ENCODE data around the gene KRTAP10-1. TPM values are rescaled to one million over a fixed set of nuclear protein-coding genes. Genes with fewer than 3 reads are reported as not detected.
A peak's percentile ranks its signal among the peaks of the same experiment; 100 is the strongest.
"Not testable (repeated sequence)": the region's sequence is repeated elsewhere in the genome, so short reads cannot be mapped to it uniquely, and the experiment has no call there.

The KRTAP10-1 gene
- total RNA-seq, 6 donors from 2014 or later = not detected

DNA sequence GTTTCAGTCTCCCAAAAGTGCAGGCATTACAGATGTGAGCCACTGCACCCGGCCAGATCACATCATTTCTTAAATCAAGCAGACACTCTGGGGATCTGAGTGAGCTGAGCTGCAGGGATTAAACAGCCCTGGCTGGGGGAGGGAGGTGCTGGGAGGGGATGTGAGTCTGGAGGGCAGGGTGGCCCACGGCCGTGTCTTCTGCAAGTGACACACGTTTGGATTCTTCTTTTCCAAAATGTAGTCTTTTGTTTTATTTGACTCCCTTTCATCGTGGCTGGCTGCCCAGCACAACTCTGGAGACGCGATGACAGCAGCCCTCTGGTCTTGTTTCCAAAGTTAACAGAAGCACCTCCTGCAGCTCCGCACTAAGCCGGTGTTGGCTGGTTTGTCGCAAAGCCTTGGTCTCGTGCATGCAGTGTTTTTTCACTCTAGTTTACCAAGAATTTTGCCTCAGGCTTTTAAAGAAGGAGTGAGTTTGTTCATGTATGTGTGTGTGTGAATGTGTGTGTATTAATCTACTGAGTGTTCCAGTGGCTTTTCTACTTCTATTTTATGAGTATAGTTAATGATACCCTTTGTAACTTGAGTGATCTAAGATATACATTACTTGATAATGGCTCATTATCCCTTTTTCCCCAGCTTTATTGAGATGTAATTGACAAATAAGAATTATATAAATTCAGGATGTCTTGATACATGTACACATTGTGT lies 43.2 kb upstream of the KRTAP10-1 start:
- 21 to 24% methylated on average over 11 of the region's 11 CpGs for WGBS, 2 donors
- H3K27ac ChIP-seq = no peak overlapping the region

DNA sequence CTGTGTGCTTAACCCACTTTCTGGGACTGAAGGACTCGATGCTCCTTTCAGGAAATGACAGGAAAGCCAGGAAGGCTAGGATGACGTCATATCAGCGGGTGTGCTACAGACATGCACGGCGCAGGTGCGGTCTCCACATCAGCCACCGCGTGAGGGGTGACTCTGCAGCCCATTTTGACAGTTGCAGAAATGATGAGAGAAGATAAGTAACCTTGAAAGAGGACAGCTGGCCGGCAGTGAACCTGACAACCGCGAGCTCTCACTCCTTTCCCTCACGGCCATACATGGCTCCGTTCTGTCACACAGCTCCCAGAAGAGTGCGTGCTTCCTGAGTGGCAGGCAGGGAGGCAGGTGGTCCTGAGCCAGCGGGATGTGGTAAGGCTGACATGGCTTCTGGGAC lies 42.1 kb upstream of the KRTAP10-1 start:
- Histone ChIP-seq H3K9me3 (peaks cover 0 to 26% (median 8%) of the 10 kb centered on the region in 4 donors), H3K27me3 (no peaks in the 10 kb centered on the region), H3K4me3 (no peak overlapping the region), H3K4me1 (no peaks in the 10 kb centered on the region), H3K36me3 (no peaks in the 10 kb centered on the region), H3K27ac (no peak overlapping the region)
- no peak for ATAC-seq (ENCODE audit: low FRiP score in 2 of 2)
- WGBS, 2 donors = 77 to 79% methylated on average over 15 of the region's 15 CpGs
- no peak for DNase-seq
- TF ChIP-seq POLR2A (IDR thresholded peaks at IDR 0.05) (no peak), POLR2AphosphoS5 (IDR thresholded peaks at IDR 0.05) (no peak)
- TF ChIP-seq, protein P1, sequence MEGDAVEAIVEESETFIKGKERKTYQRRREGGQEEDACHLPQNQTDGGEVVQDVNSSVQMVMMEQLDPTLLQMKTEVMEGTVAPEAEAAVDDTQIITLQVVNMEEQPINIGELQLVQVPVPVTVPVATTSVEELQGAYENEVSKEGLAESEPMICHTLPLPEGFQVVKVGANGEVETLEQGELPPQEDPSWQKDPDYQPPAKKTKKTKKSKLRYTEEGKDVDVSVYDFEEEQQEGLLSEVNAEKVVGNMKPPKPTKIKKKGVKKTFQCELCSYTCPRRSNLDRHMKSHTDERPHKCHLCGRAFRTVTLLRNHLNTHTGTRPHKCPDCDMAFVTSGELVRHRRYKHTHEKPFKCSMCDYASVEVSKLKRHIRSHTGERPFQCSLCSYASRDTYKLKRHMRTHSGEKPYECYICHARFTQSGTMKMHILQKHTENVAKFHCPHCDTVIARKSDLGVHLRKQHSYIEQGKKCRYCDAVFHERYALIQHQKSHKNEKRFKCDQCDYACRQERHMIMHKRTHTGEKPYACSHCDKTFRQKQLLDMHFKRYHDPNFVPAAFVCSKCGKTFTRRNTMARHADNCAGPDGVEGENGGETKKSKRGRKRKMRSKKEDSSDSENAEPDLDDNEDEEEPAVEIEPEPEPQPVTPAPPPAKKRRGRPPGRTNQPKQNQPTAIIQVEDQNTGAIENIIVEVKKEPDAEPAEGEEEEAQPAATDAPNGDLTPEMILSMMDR (IDR thresholded peaks at IDR 0.05) = no peak

More for the DNA sequence above, 43.2 kb upstream of the KRTAP10-1 start:
- Histone ChIP-seq H3K4me3 (no peak overlapping the region), H3K36me3 (no peaks in the 10 kb centered on the region), H3K4me1 (no peaks in the 10 kb centered on the region), H3K9me3 (peaks cover 0 to 18% (median 4%) of the 10 kb centered on the region in 4 donors), H3K27me3 (no peaks in the 10 kb centered on the region)
- DNase-seq = no peak
- no peak for ATAC-seq (ENCODE audit: low FRiP score in 2 of 2)
- TF ChIP-seq EP300 (IDR thresholded peaks at IDR 0.05) = no peak

DNA sequence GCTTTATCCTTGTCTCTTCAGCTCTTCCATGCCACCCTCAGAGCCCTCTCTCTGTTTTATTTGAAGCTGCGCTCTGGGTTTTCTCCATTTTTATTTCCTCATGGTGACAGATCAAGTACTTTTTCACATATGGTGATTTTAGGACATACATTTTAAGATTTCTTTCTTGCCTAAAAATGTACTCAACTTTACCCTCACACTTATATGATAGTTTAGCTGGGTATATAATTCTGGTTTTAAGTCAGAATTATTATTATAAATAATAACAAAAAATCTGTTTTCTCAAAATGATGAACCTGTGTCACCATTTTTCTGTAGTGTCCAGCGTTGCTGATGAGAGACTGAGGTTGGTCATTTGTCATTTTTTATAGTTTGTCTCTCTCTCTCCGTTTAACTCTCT lies 41.2 kb upstream of the KRTAP10-1 start:
- Histone ChIP-seq H3K9me3 (peaks cover 0 to 31% (median 15%) of the 10 kb centered on the region in 4 donors), H3K27me3 (no peaks in the 10 kb centered on the region), H3K36me3 (no peaks in the 10 kb centered on the region), H3K4me3 (no peak overlapping the region), H3K4me1 (no peaks in the 10 kb centered on the region), H3K27ac (no peak overlapping the region)
- 76 to 87% methylated on average over 3 of the region's 3 CpGs for WGBS, 2 donors
- ATAC-seq (ENCODE audit: low FRiP score in 2 of 2) = no peak
- DNase-seq = no peak
- TF ChIP-seq POLR2AphosphoS5 (IDR thresholded peaks at IDR 0.05) (no peak), POLR2A (IDR thresholded peaks at IDR 0.05) (no peak), EP300 (IDR thresholded peaks at IDR 0.05) (no peak)
- TF ChIP-seq, protein P1 (IDR thresholded peaks at IDR 0.05) = no peak

DNA sequence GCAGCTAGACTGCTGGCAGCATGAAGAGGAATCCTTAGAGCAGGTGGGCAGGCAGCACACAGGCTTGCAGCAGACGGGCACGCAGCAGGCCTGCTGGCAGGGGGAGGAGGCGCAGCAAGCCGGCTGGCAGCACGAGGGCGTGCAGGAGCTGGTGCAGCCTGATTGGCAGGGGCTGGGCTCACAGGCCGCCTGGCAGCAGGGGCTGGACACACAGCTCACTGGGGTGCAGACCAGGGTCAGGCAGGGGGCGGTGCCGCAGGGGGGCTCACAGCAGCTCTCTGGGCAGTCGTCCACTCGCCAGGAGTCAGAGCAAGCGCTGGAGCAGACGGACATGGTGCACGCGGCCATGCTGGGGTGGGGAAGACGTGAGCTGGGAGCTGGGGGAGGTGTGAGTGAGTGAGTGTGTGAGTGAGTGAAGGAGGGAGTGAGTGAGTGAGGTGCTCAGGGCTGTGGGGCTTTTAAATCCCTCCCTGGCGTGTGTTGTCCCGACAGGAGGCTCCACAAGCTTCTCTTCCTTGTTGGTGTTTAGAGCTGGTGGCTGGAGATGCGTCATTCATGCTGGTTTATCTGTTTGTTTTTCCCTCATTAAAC lies 40.3 kb upstream of the KRTAP10-1 start, which contains the start of gene KRTAP10-5:
KRTAP10-5 (minus strand) TSS at position 374 of the 591 bp plus-strand sequence; CDS start at position 348, 26 bp downstream.
- H3K4me3 ChIP-seq; H3K27ac ChIP-seq; H3K36me3 ChIP-seq; H3K4me1 ChIP-seq; ATAC-seq (ENCODE audit: low FRiP score in 2 of 2); H3K27me3 ChIP-seq: not testable (repeated sequence)
- DNase-seq = peak in 1 of 2 donors; percentile 75
- WGBS, 2 donors = 48 to 60% methylated on average over 16 to 19 of the region's 19 CpGs
- peaks cover 0 to 31% (median 15%) of the 10 kb centered on the region in 4 donors for H3K9me3 ChIP-seq

DNA sequence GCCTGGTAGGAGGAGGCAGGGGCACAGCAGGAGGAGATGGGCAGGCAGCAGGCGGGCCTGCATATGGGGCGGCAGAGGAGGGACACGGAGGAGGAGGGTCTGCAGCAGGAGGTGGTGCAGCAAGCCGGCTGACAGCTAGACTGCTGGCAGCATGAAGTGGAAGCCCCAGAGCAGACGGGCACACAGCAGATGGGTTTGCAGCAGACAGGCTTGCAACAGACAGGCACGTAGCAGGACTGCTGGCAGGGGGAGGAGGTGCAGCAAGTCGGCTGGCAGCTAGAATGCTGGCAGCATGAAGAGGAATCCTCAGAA lies 39.8 kb upstream of the KRTAP10-1 start:
- Histone ChIP-seq H3K27ac (no peak overlapping the region), H3K4me3 (no peak overlapping the region), H3K4me1 (no peaks in the 10 kb centered on the region), H3K27me3 (no peaks in the 10 kb centered on the region), H3K9me3 (peaks cover 0 to 31% (median 15%) of the 10 kb centered on the region in 4 donors), H3K36me3 (no peaks in the 10 kb centered on the region)
- ATAC-seq (ENCODE audit: low FRiP score in 2 of 2) = no peak
- 74 to 80% methylated on average over 7 of the region's 7 CpGs for WGBS, 2 donors
- DNase-seq = no peak
- TF ChIP-seq, protein P1 (IDR thresholded peaks at IDR 0.05) = no peak
- TF ChIP-seq POLR2AphosphoS5 (IDR thresholded peaks at IDR 0.05) (no peak), EP300 (IDR thresholded peaks at IDR 0.05) (no peak), POLR2A (IDR thresholded peaks at IDR 0.05) (no peak)
